Astrocyte of the cerebellum (primary cell): ENCODE results near the gene TRAPPC12.

ENCODE experiments used
- DNase-seq: peaks from one replicate; pipeline ENCODE4 v3.0.0-alpha.2; 2011; ENCODE audit warnings: low read depth
- H3K4me3 ChIP-seq: 2 replicates; pipeline ENCODE4 v1.5.1; 2011; ENCODE audit warnings: mild to moderate bottlenecking, low read depth, low read length, moderate library complexity
- CTCF ChIP-seq: IDR thresholded peaks from 2 replicates; pipeline ENCODE4 v1.5.1; 2012; ENCODE audit warnings: low read length, low read depth, moderate library complexity, mild to moderate bottlenecking; ENCODE audit errors: missing control alignments
- in situ Hi-C: cut with HindIII; loops from 2 replicates; pipeline ENCODE4 v1.10.0; 2017; ENCODE audit warnings: low sequenced_read_pairs

Gene TRAPPC12

GRCh38 chr2:3430172-3430571 is 50.7 kb downstream of the TRAPPC12 start:
- TF ChIP-seq CTCF = no peak
- in situ Hi-C loops = no loop called here
- H3K4me3 ChIP-seq = no peak overlapping the region
- DNase-seq = no peak

- TF ChIP-seq CTCF = no peak
- H3K4me3 ChIP-seq = no peak overlapping the region
- in situ Hi-C loops = no loop called here
- DNase-seq = no peak
These were observed 51.4 kb downstream of the TRAPPC12 start for GRCh38 chr2:3430740-3431490.

- no peak for DNase-seq
- TF ChIP-seq CTCF = no peak
- in situ Hi-C loops = no loop called here
- H3K4me3 ChIP-seq = no peak overlapping the region
These were observed 52.6 kb downstream of the TRAPPC12 start for GRCh38 chr2:3432067-3432466.

GRCh38 chr2:3432693-3433338 is 53.3 kb downstream of the TRAPPC12 start:
- TF ChIP-seq CTCF = no peak
- no peak for DNase-seq
- no peak overlapping the region for H3K4me3 ChIP-seq
- in situ Hi-C loops = no loop called here

GRCh38 chr2:3433339-3433699 is 53.8 kb downstream of the TRAPPC12 start:
- no peak for TF ChIP-seq CTCF
- no peak overlapping the region for H3K4me3 ChIP-seq
- DNase-seq = no peak
- in situ Hi-C loops = no loop called here

GRCh38 chr2:3433776-3434400 is 54.4 kb downstream of the TRAPPC12 start:
- DNase-seq = no peak
- no peak overlapping the region for H3K4me3 ChIP-seq
- in situ Hi-C loops = no loop called here
- TF ChIP-seq CTCF = no peak
